HT-29 (cell line): ENCODE measurements around the gene SPON2. TPM values are rescaled to one million over a fixed set of nuclear protein-coding genes. Genes with fewer than 3 reads are reported as not detected.
"Not testable (repeated sequence)": the region's sequence is repeated elsewhere in the genome, so short reads cannot be mapped to it uniquely, and the experiment has no call there.

Source experiments
- DNase-seq: peaks from one replicate; pipeline ENCODE4 v3.0.0-alpha.2; 2015; ENCODE audit warnings: low spot score
- small RNA-seq: library from RNA; depleted of rRNA; stranded (forward); fragments of <200 nt; gene quantifications from one replicate; pipeline ENCODE3, GENCODE V24; 2014
- total RNA-seq: library from RNA; depleted of rRNA; stranded (reverse); fragments of >200 nt; shearing (Covaris generic); gene quantifications from 2 replicates; pipeline ENCODE4 v1.2.3, GENCODE V29; 2014; rRNA removed

The SPON2 gene
- total RNA-seq, 1 experiment from 2014 or later = 2.9 TPM

- no peak for DNase-seq
Measured at GRCh38 chr4:1152290-1152689, 20.1 kb downstream of the SPON2 start.

DNA sequence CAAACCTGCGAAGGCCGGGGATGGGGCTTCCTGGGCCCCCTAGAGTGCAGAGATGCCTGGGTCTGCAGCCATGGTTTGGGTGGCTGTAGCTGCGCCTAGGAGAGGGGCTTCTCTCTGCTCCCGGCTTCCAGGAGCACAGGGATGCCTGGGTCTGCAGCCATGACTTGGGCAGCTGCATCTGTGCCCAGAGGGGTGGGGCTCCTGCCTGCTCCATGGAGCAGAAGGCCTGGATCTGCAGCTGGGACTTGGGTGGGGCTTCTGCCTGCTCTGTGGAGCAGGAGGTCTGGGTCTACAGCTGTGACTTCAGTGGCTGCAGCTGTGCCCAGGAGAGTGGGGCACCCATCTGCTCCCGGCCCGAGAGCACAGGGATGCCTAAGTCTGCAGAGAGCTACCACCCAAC is 20.8 kb downstream of the SPON2 start:
- DNase-seq = no peak

DNA sequence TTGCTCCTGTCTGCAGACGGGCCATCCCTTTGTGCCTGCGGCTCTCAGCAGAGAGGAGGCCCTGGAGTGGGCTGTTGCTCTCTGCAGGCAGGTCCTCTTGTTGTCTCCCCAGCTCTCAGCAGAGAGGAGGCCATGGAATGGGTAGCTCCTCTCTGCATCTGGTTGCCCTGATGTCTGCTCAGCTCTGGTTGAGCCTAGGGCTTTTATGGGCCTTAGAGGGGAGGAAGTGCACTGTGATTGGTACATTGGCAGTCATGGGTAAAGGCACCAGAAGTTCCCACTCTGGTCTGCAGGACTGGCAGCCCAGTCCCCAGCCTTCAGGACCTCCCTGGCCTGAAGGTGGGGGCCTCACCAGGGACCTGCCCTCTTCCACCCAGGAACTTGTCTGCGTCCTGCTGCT is 21.5 kb downstream of the SPON2 start:
- DNase-seq = no peak

GRCh38 chr4:1139860-1140259 is 32.5 kb downstream of the SPON2 start:
- no peak for DNase-seq

DNA sequence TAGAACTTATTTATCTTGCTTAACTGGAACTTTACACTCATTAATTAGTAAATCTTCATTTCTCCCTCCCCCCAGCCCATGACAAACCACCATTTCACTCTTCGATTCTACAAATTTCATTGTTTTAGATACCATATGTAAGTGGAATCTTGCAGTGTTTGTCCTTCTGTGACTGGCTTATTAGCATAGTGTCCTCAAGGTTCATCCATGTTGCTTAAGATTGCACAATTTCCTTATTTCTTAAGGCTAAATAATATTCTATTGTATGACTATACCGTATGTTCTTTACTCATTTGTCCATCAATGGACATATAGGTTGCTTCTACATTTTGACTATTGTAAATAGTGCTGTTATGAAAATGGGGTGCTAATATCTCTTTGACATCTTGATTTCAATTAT is 34.5 kb downstream of the SPON2 start:
- DNase-seq = no peak

GRCh38 chr4:1137063-1137776 is 35.2 kb downstream of the SPON2 start:
- no peak for DNase-seq

GRCh38 chr4:1136048-1136447 is 36.3 kb downstream of the SPON2 start:
- no peak for DNase-seq

- no peak for DNase-seq
Measured at GRCh38 chr4:1133033-1133432, 39.4 kb downstream of the SPON2 start.

DNA sequence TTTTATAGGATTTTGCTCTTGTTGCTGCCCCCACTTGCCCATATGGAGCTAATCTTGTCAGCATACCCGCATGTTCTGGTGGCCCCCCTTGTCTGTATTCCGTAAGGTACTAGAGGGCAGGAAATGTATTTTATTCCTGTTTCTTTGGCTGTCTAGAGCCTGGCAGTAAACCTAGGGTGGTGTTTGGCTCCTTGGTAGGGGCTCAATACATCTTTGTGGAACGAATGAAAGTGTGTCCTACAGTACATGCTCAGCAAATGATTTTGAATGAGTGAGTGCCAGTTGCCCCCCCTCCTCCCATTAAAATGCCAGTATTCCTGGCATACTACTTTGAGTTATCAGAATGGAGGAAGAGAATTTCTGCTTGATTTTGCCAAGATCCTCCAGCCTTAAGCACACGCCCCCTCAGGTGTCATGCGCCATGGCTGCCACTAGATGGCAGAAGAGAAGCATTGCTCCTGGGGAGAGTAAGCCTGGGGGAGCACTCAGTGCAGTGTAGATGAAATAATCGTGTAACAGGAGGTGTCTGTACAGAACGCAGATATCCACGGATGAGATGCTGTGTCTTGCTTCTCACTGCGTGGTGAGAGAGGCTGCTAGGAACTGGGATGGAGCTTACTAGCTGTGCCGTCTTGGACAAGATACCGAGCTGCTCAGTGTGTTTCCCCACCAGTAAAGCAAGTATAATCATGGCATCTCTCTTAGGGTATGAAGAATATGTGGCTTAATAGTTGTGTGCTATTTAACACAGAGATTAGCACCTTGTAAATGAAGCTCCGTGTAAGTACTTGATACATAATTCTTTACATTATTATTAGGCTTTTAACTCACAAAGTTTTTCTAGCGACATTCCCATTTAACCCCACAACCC is 41.8 kb downstream of the SPON2 start:
- peak; percentile 88 for DNase-seq

DNA sequence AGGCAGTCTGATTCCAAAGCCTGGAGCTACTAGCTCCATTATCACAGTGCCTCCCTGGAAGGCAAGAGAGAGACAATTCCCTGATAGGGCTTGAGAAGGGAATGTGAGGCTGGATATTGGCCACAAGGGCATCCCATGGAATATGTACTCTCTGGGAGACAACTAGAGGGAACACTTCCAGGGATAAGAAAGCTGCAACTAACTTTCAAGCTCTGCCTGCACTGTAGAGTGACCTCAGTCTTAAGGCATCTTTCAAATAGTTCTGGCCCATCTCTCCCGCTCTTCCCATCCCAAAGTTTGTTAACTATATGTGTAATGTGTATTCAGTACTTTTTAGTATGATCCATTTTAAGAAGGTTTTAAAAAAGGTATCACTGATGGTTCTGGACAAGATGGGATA is 45.9 kb downstream of the SPON2 start:
- no peak for DNase-seq

DNA sequence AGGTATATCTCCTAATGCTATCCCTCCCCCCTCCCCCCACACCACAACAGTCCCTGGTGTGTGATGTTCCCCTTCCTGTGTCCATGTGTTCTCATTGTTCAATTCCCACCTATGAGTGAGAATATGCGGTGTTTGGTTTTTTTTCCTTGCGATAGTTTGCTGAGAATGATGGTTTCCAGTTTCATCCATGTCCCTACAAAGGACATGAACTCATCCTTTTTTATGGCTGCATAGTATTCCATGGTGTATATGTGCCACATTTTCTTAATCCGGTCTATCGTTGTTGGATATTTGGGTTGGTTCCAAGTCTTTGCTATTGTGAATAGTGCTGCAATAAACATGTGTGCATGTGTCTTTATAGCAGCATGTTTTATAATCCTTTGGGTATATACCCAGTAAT is 46.9 kb downstream of the SPON2 start:
- not testable (repeated sequence) for DNase-seq

- no peak for DNase-seq
Measured at GRCh38 chr4:1124818-1125217, 47.6 kb downstream of the SPON2 start.

DNA sequence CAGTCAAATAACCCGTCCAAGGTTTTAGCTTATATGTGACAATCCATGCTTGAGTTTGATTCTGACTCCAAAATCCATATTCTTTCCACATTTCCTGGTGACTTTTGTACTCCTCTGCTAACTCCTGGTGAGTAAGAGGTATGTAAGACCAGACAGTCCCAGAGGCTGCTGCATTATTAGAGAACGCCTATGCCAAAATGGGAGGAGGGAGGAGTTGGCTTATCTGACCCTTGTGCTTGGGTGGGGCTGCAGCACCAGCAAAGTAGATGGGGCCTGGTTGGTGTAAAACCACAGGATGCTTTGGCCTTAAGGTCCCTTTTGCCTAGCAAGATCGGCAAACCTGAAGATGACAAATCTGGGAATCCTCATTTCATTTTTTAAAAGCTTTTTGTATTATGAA is 49.9 kb downstream of the SPON2 start:
- no peak for DNase-seq

Small RNA genes lying within 50 kb of the gene (small RNA-seq; reads per million reads assigned to genes)
- not detected for gene RF00554

Other genes starting within 250 kb of the SPON2 start
- 278 and 308 TPM in 2 replicates for gene GAK, start 240.3 kb downstream of the SPON2 start, total RNA-seq
- 13.7 and 33.0 TPM in 2 replicates for gene TMEM175, start 240.1 kb downstream of the SPON2 start, total RNA-seq
- 46.7 and 50.5 TPM in 2 replicates for gene DGKQ, start 199.0 kb downstream of the SPON2 start, total RNA-seq
- 39.7 and 53.5 TPM in 2 replicates for gene IDUA, start 185.5 kb downstream of the SPON2 start, total RNA-seq
- gene SLC26A1, start 179.2 kb downstream of the SPON2 start, total RNA-seq = 5.8 and 6.2 TPM in 2 replicates
- 74.9 and 76.9 TPM in 2 replicates for gene FGFRL1, start 161.0 kb downstream of the SPON2 start, total RNA-seq
- gene RNF212, start 59.0 kb downstream of the SPON2 start, total RNA-seq = not detected in 2 replicates
- gene CTBP1, start 76.5 kb upstream of the SPON2 start, total RNA-seq = 631 and 665 TPM in 2 replicates
- 127 and 139 TPM in 2 replicates for gene MAEA, start 117.3 kb upstream of the SPON2 start, total RNA-seq
- gene UVSSA, start 174.6 kb upstream of the SPON2 start, total RNA-seq = 17.9 and 21.7 TPM in 2 replicates
- gene NKX1-1, start 233.9 kb upstream of the SPON2 start, total RNA-seq = not detected in 2 replicates